Sigmoid colon (tissue), 7 donors: ENCODE data around the gene CCDC185. TPM values are rescaled to one million over a fixed set of nuclear protein-coding genes. Genes with fewer than 3 reads are reported as not detected.
A peak's percentile ranks its signal among the peaks of the same experiment; 100 is the strongest.

Experiments used
- DNase-seq: peaks from one replicate; pipeline ENCODE4 v3.0.0-alpha.2; 2019
- H3K27ac ChIP-seq, 4 donors: fragments of 200-600 bp; sonication (generic); one replicate each; pipeline ENCODE4 v1.5.1; 2016 to 2019; ENCODE audit warnings: mild to moderate bottlenecking in 1 of 4
- H3K27me3 ChIP-seq, 3 donors: fragments of 200-600 bp; sonication (generic); one replicate each; pipeline ENCODE4 v1.5.1; 2019; ENCODE audit warnings: mild to moderate bottlenecking in 1 of 3
- H3K36me3 ChIP-seq, 4 donors: fragments of 200-600 bp; sonication (generic); one replicate each; pipeline ENCODE4 v1.5.1; 2016 to 2019
- H3K4me1 ChIP-seq, 4 donors: fragments of 200-600 bp; sonication (generic); one replicate each; pipeline ENCODE4 v1.5.1; 2017 to 2019
- H3K4me3 ChIP-seq, 4 donors: fragments of 200-600 bp; sonication (generic); one replicate each; pipeline ENCODE4 v1.5.1; 2017 to 2019; ENCODE audit warnings: mild to moderate bottlenecking in 2 of 4, moderate library complexity in 1 of 4
- H3K9me3 ChIP-seq, 4 donors: fragments of 200-600 bp in 3 of 4; sonication (generic) in 3 of 4; one replicate each; pipeline versions ENCODE4 v1.5.1 to v1.6.1; 2013 to 2019
- CTCF ChIP-seq, 4 experiments: fragments of 450-650 bp in 3 of 4; fragments of 200-600 bp in 1 of 4; IDR thresholded peaks; one replicate each; pipeline ENCODE4 v1.5.1; 2016 to 2019; ENCODE audit warnings: antibody characterized with exemption in 4 of 4, mild to moderate bottlenecking in 3 of 4, moderate library complexity in 2 of 4
- EP300 ChIP-seq, 4 donors: sonication (generic); formaldehyde crosslinking; IDR thresholded peaks; one replicate each; pipeline ENCODE4 v1.6.1; 2017; ENCODE audit warnings: antibody characterized with exemption in 4 of 4
- POLR2A ChIP-seq, 2 donors: fragments of 450-650 bp; IDR thresholded peaks; one replicate each; pipeline ENCODE4 v1.6.1; 2016; ENCODE audit warnings: antibody characterized with exemption in 2 of 2, mild to moderate bottlenecking in 2 of 2, moderate library complexity in 2 of 2
- POLR2AphosphoS5 ChIP-seq, 4 donors: sonication (generic); formaldehyde crosslinking; IDR thresholded peaks; one replicate each; pipeline ENCODE4 v1.6.1; 2017; ENCODE audit warnings: antibody characterized with exemption in 4 of 4
- WGBS, 2 donors: extraction: QIAGEN DNeasy Blood & Tissue Kit; methylation state at CpG; one replicate each; pipeline ENCODE4 v1.1.7; 2013; 5-methylcytosine and 5-hydroxymethylcytosine counted together
- intact Hi-C: fragments of 100-400 bp; cut with DNase I; formaldehyde crosslinking; loops from one replicate; pipeline ENCODE4 v1.15.1; 2023
- polyA plus RNA-seq, 3 donors: library from polyadenylated mRNA; stranded (reverse); fragments of 200-250 nt; gene quantifications; one replicate each; pipeline ENCODE4 v1.2.3, GENCODE V29; 2013
- total RNA-seq, 4 donors: library from RNA; depleted of rRNA; stranded (reverse); fragments of >200 nt; gene quantifications; one replicate each; pipeline ENCODE4 v1.1.0, GENCODE V29; 2016
- donor health status: healthy with polysubstance abuse.
- donor health status: Bipolar disorder and iron deficiency.
- donor health status: healthy.

Gene CCDC185
- total and polyA plus RNA-seq, 7 donors: not detected

GRCh38 chr1:223352944-223353343 lies 40.3 kb upstream of the CCDC185 start:
- no peaks in the 10 kb centered on the region for H3K4me1 ChIP-seq
- no peaks in the 10 kb centered on the region for H3K9me3 ChIP-seq
- no peak overlapping the region for H3K27ac ChIP-seq
- TF ChIP-seq POLR2A (IDR thresholded peaks at IDR 0.05): no peak
- no peak for DNase-seq
- no peaks in the 10 kb centered on the region for H3K36me3 ChIP-seq
- intact Hi-C loops: no loop called here
- no peak overlapping the region for H3K4me3 ChIP-seq
- H3K27me3 ChIP-seq: no peaks in the 10 kb centered on the region
- 67 to 69% methylated on average over 7 of the region's 7 CpGs for WGBS, 2 donors

GRCh38 chr1:223353939-223354338 lies 39.3 kb upstream of the CCDC185 start:
- 70 to 72% methylated on average over 6 of the region's 6 CpGs for WGBS, 2 donors
- Histone ChIP-seq H3K4me3 (no peak overlapping the region), H3K9me3 (no peaks in the 10 kb centered on the region), H3K4me1 (no peaks in the 10 kb centered on the region), H3K36me3 (no peaks in the 10 kb centered on the region), H3K27ac (no peak overlapping the region), H3K27me3 (no peaks in the 10 kb centered on the region)
- intact Hi-C loops: no loop called here
- TF ChIP-seq POLR2AphosphoS5 (IDR thresholded peaks at IDR 0.05) (no peak), EP300 (IDR thresholded peaks at IDR 0.05) (no peak), CTCF (IDR thresholded peaks at IDR 0.05) (no peak), POLR2A (IDR thresholded peaks at IDR 0.05) (no peak)
- DNase-seq: no peak

- Histone ChIP-seq H3K4me1 (no peaks in the 10 kb centered on the region), H3K27ac (no peak overlapping the region), H3K4me3 (no peak overlapping the region), H3K9me3 (no peaks in the 10 kb centered on the region), H3K36me3 (no peaks in the 10 kb centered on the region), H3K27me3 (no peaks in the 10 kb centered on the region)
- intact Hi-C loops: no loop called here
- 87 to 88% methylated on average over 2 of the region's 2 CpGs for WGBS, 2 donors
- TF ChIP-seq POLR2AphosphoS5 (IDR thresholded peaks at IDR 0.05) (no peak), EP300 (IDR thresholded peaks at IDR 0.05) (no peak), POLR2A (IDR thresholded peaks at IDR 0.05) (no peak), CTCF (IDR thresholded peaks at IDR 0.05) (no peak)
- DNase-seq: no peak
These were observed 37.5 kb upstream of the CCDC185 start for GRCh38 chr1:223355699-223356098.

GRCh38 chr1:223358826-223359225 lies 34.4 kb upstream of the CCDC185 start:
- Histone ChIP-seq H3K27ac (no peak overlapping the region), H3K9me3 (no peaks in the 10 kb centered on the region), H3K27me3 (no peaks in the 10 kb centered on the region), H3K4me3 (no peak overlapping the region), H3K4me1 (peaks cover 0 to 13% (median 11%) of the 10 kb centered on the region in 4 donors), H3K36me3 (no peaks in the 10 kb centered on the region)
- DNase-seq: no peak
- intact Hi-C loops: no loop called here
- TF ChIP-seq POLR2AphosphoS5 (IDR thresholded peaks at IDR 0.05): no peak
- no peak for TF ChIP-seq CTCF (IDR thresholded peaks at IDR 0.05)
- no peak for TF ChIP-seq POLR2A (IDR thresholded peaks at IDR 0.05)
- TF ChIP-seq EP300 (IDR thresholded peaks at IDR 0.05): no peak
- WGBS, 2 donors: 89 to 92% methylated on average over 3 of the region's 3 CpGs

- intact Hi-C loops: loop anchor here (5.0 kb wide), 1 partner anchor 221 kb away; the partner anchor contains the start of gene TLR5
- H3K4me3 ChIP-seq: peak overlapping the region; percentile 35 to 58 (median 58)
- DNase-seq: no peak
- WGBS, 2 donors: 2 to 3% methylated on average over 44 of the region's 44 CpGs
- TF ChIP-seq EP300 (IDR thresholded peaks at IDR 0.05) (no peak), POLR2A (IDR thresholded peaks at IDR 0.05) (no peak), CTCF (IDR thresholded peaks at IDR 0.05) (no peak), POLR2AphosphoS5 (IDR thresholded peaks at IDR 0.05) (no peak)
- no peaks in the 10 kb centered on the region for H3K9me3 ChIP-seq
- no peaks in the 10 kb centered on the region for H3K36me3 ChIP-seq
- H3K27ac ChIP-seq: peak overlapping the region in 2 of 4 donors; percentile 44 to 46
- H3K4me1 ChIP-seq: peaks cover 0 to 25% (median 22%) of the 10 kb centered on the region in 4 donors
- peaks cover 0 to 13% (median 0%) of the 10 kb centered on the region in 3 donors for H3K27me3 ChIP-seq
These were observed 30.0 kb upstream of the CCDC185 start for GRCh38 chr1:223363057-223363855.
